WERI-Rb-1 (cell line): ENCODE results near the gene UBE2C.

Experiments
- DNase-seq: peaks from one replicate; pipeline ENCODE4 v3.0.0-alpha.2; 2020
- H3K27ac ChIP-seq: fragments of 250-450 bp; sonication (Bioruptor Pico); 2 replicates; pipeline ENCODE4 v1.5.1; 2020; ENCODE audit warnings: mild to moderate bottlenecking, moderate library complexity
- H3K27me3 ChIP-seq: fragments of 250-450 bp; sonication (Bioruptor Pico); 2 replicates; pipeline ENCODE4 v1.5.1; 2021; ENCODE audit warnings: mild to moderate bottlenecking, low read depth, moderate library complexity; ENCODE audit not compliant: insufficient read depth, severe bottlenecking
- H3K36me3 ChIP-seq: fragments of 250-450 bp; sonication (Bioruptor Pico); 2 replicates; pipeline ENCODE4 v1.5.1; 2020; ENCODE audit warnings: mild to moderate bottlenecking, moderate library complexity
- H3K4me3 ChIP-seq: 2 replicates; pipeline ENCODE4 v1.5.1; 2011; ENCODE audit warnings: low read depth, mild to moderate bottlenecking, control low read depth, low read length
- H3K9me3 ChIP-seq: fragments of 250-450 bp; sonication (Bioruptor Pico); 2 replicates; pipeline ENCODE4 v1.5.1; 2021; ENCODE audit warnings: mild to moderate bottlenecking, moderate library complexity; ENCODE audit not compliant: severe bottlenecking
- TF ChIP-seq, protein P1 (sequence below): IDR thresholded peaks from 2 replicates; pipeline ENCODE4 v1.5.1; 2011; ENCODE audit warnings: low read depth, mild to moderate bottlenecking, control low read depth, inconsistent platforms, low read length

Gene UBE2C

DNA sequence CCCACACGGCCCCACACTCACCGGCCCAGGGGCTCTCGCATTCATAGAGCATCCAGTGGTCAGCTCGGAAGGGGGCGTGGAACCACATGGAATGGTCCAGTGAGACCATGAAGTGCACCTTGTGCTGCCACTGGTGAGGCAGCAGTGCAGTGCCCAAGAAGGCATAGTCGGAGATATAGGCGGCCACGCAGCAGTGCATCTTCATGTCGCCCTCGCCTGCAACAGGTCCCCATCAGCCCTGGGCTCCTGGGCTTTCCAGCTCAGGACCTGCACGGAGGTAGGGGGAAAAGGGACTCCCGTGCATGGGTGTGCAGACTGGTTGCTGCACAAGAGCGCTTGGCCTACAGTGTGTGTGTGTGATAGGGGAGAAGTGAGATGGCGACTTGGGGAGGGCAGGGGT is 31.1 kb downstream of the UBE2C start:
- Histone ChIP-seq H3K27me3 (no peaks in the 10 kb centered on the region), H3K9me3 (no peaks in the 10 kb centered on the region), H3K27ac (no peak overlapping the region), H3K36me3 (peaks cover 34% of the 10 kb centered on the region), H3K4me3 (no peak overlapping the region)
- TF ChIP-seq, protein P1, sequence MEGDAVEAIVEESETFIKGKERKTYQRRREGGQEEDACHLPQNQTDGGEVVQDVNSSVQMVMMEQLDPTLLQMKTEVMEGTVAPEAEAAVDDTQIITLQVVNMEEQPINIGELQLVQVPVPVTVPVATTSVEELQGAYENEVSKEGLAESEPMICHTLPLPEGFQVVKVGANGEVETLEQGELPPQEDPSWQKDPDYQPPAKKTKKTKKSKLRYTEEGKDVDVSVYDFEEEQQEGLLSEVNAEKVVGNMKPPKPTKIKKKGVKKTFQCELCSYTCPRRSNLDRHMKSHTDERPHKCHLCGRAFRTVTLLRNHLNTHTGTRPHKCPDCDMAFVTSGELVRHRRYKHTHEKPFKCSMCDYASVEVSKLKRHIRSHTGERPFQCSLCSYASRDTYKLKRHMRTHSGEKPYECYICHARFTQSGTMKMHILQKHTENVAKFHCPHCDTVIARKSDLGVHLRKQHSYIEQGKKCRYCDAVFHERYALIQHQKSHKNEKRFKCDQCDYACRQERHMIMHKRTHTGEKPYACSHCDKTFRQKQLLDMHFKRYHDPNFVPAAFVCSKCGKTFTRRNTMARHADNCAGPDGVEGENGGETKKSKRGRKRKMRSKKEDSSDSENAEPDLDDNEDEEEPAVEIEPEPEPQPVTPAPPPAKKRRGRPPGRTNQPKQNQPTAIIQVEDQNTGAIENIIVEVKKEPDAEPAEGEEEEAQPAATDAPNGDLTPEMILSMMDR = no peak
- DNase-seq = no peak

DNA sequence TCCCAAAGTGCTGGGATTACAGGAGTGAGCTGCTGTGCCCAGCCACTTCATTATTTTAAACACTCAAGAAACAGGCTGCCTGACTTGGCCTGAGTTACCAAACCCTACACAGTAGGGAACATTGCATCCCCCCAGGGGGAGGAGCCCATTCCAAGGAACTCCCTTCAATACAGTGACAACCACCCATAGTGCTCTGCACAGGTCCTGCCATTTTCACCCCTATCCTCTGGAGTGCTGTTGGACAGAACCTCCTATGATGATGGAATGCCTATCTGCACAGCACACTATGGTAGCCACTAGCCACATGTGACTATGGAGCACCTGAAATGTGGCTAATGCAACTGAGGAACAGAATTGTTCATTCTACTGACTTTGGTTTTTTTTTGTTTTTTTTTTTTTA is 33.0 kb downstream of the UBE2C start:
- H3K36me3 ChIP-seq = peaks cover 34% of the 10 kb centered on the region

DNA sequence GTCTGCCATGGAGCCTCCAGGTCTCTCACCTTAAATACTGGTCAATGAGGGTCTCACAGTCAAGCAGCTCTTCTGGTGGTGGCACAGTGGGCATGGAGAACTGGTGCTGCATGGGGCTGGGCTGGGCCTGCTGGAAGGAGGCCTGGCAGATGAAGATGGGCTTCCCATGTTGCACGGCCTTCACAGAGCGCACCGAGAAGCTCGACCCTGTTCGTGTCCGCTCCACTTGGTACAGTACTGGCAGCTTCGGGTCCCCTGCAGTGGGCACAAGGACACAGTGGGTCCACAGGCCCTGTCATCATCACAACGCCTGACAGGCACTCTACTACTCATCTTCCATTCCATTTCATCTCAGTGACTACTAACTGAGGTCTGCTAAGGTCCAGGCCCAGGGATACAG is 36.0 kb downstream of the UBE2C start:
- Histone ChIP-seq H3K4me3 (no peak overlapping the region), H3K9me3 (no peaks in the 10 kb centered on the region), H3K27ac (no peak overlapping the region), H3K36me3 (peaks cover 21% of the 10 kb centered on the region), H3K27me3 (no peaks in the 10 kb centered on the region)
- TF ChIP-seq, protein P1 = no peak
- DNase-seq = no peak

More for the DNA sequence above, 33.0 kb downstream of the UBE2C start:
- no peak overlapping the region for H3K4me3 ChIP-seq
- H3K27ac ChIP-seq = no peak overlapping the region
- TF ChIP-seq, protein P1 = no peak
- DNase-seq = no peak
- no peaks in the 10 kb centered on the region for H3K9me3 ChIP-seq
- no peaks in the 10 kb centered on the region for H3K27me3 ChIP-seq

DNA sequence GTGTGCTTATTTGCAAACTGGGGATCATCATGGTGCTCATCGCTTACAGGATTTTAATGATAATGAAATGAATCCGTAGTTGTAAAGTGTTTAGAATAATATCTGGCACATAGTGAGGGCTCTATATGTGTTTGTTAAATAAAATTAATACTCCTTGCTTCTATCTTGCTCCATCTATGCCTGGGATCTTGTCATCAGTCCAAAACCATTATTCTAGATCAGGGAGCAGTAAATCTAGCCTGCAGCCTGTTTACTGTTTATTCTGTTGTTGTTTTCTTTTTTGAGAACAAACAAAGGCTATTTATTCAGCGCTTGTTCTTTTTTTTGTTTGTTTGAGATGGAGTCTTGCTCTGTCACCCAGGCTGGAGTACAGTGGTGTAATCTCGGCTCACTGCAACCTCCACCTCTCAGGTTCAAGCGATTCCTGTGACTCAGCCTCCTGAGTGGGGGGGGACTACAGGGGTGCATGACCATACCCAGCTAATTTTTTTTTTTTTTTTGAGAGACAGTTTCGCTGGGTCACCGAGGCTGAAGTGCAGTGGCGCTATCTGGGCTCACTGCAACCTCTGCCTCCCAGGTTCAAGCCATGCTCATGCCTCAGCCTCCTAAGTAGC is 36.6 kb downstream of the UBE2C start:
- DNase-seq = no peak
- TF ChIP-seq, protein P1 = no peak
- Histone ChIP-seq H3K27me3 (no peaks in the 10 kb centered on the region), H3K27ac (no peak overlapping the region), H3K9me3 (no peaks in the 10 kb centered on the region), H3K36me3 (peaks cover 14% of the 10 kb centered on the region), H3K4me3 (no peak overlapping the region)

DNA sequence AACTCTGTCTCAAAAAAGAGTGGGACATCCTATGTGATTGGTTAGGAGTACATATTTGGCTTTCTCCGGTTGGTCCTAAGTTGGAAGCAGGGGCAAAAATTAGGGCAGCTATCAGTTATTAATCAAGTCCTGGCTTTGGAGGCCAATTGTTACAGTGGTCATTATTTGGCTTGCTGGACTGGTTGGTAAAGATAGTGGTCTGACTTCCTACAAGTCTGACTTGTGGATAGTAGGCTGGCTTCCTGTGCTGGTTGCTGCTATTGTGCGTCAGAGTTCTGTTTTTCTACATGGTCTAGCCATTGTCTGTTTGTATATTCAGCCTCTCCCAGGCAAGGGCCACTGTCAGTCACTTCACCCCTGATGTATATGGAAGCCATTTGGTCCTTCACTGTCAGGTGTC is 37.8 kb downstream of the UBE2C start:
- TF ChIP-seq, protein P1 = no peak
- no peak for DNase-seq
- no peak overlapping the region for H3K4me3 ChIP-seq
- H3K36me3 ChIP-seq = peaks cover 8% of the 10 kb centered on the region
- H3K27me3 ChIP-seq = no peaks in the 10 kb centered on the region
- no peaks in the 10 kb centered on the region for H3K9me3 ChIP-seq
- H3K27ac ChIP-seq = no peak overlapping the region

DNA sequence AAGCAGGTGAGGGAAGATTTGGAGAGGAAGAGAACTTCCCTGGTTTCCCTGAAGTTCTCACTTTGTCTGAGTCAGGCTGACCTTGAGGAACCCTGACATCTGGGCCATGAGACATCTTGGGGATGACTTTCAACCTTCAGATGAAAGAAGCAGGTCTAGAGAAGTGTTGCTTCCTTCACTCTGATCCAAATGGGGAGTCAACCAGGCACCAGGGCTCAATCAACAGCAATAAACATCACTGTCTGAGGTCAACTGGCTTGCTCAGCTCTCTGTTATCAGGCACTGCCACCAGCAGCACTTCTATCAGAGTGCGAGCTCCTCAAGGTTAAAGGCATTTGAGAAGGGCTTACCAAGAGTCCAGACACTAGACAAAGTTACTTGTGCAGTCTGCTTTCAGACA is 38.5 kb downstream of the UBE2C start:
- DNase-seq = no peak
- TF ChIP-seq, protein P1 = no peak
- no peak overlapping the region for H3K27ac ChIP-seq
- H3K4me3 ChIP-seq = no peak overlapping the region
- H3K9me3 ChIP-seq = no peaks in the 10 kb centered on the region
- no peaks in the 10 kb centered on the region for H3K27me3 ChIP-seq
- H3K36me3 ChIP-seq = peaks cover 8% of the 10 kb centered on the region
